Measurements from ENCODE around the gene PPARD. TPM values are rescaled to one million over a fixed set of nuclear protein-coding genes. Genes with fewer than 3 reads are reported as not detected.
A peak's percentile ranks its signal among the peaks of the same experiment; 100 is the strongest.

Gene PPARD
- polyA plus RNA-seq, 2 donors: 28.1 to 45.1 TPM

- Histone ChIP-seq H3K9me3 (ENCODE audit: control insufficient read depth in 2 of 2, insufficient read depth in 1 of 2, low read depth in 1 of 2, low read length in 1 of 2) (no peaks in the 10 kb centered on the region), H3K4me3 (ENCODE audit: low read depth in 1 of 2, low read length in 2 of 2) (no peak overlapping the region), H3K27ac (ENCODE audit: low read depth in 2 of 2, low read length in 1 of 2) (peak overlapping the region; percentile 48 to 63), H3K27me3 (ENCODE audit: control insufficient read depth in 1 of 2, insufficient read depth in 2 of 2, low read length in 2 of 2) (no peaks in the 10 kb centered on the region), H3K4me1 (ENCODE audit: control insufficient read depth in 2 of 2, insufficient read depth in 2 of 2, low read length in 1 of 2) (no peaks in the 10 kb centered on the region), H3K36me3 (ENCODE audit: control insufficient read depth in 2 of 2, insufficient read depth in 2 of 2, low read length in 1 of 2) (peaks cover 0 to 4% of the 10 kb centered on the region in 2 donors)
- WGBS, 2 donors: 64 to 70% methylated on average over 6 of the region's 6 CpGs
Observed at GRCh38 chr6:35311390-35312075, 30.8 kb upstream of the PPARD start.

- Histone ChIP-seq H3K36me3 (ENCODE audit: control insufficient read depth in 2 of 2, insufficient read depth in 2 of 2, low read length in 1 of 2) (peaks cover 0 to 4% of the 10 kb centered on the region in 2 donors), H3K9me3 (ENCODE audit: control insufficient read depth in 2 of 2, insufficient read depth in 1 of 2, low read depth in 1 of 2, low read length in 1 of 2) (no peaks in the 10 kb centered on the region), H3K27ac (ENCODE audit: low read depth in 2 of 2, low read length in 1 of 2) (peak overlapping the region in 1 of 2 donors; percentile 48), H3K27me3 (ENCODE audit: control insufficient read depth in 1 of 2, insufficient read depth in 2 of 2, low read length in 2 of 2) (no peaks in the 10 kb centered on the region), H3K4me3 (ENCODE audit: low read depth in 1 of 2, low read length in 2 of 2) (no peak overlapping the region), H3K4me1 (ENCODE audit: control insufficient read depth in 2 of 2, insufficient read depth in 2 of 2, low read length in 1 of 2) (no peaks in the 10 kb centered on the region)
- WGBS, 2 donors: 90 to 92% methylated on average over 19 of the region's 19 CpGs
Observed at GRCh38 chr6:35312076-35312800, 30.1 kb upstream of the PPARD start.

- Histone ChIP-seq H3K4me3 (ENCODE audit: low read depth in 1 of 2, low read length in 2 of 2) (no peak overlapping the region), H3K27ac (ENCODE audit: low read depth in 2 of 2, low read length in 1 of 2) (no peak overlapping the region), H3K36me3 (ENCODE audit: control insufficient read depth in 2 of 2, insufficient read depth in 2 of 2, low read length in 1 of 2) (peaks cover 0 to 4% of the 10 kb centered on the region in 2 donors), H3K27me3 (ENCODE audit: control insufficient read depth in 1 of 2, insufficient read depth in 2 of 2, low read length in 2 of 2) (no peaks in the 10 kb centered on the region), H3K4me1 (ENCODE audit: control insufficient read depth in 2 of 2, insufficient read depth in 2 of 2, low read length in 1 of 2) (peaks cover 0 to 4% of the 10 kb centered on the region in 2 donors), H3K9me3 (ENCODE audit: control insufficient read depth in 2 of 2, insufficient read depth in 1 of 2, low read depth in 1 of 2, low read length in 1 of 2) (no peaks in the 10 kb centered on the region)
- 46 to 49% methylated on average over 2 of the region's 2 CpGs for WGBS, 2 donors
Observed at GRCh38 chr6:35312807-35313206, 29.6 kb upstream of the PPARD start.

- Histone ChIP-seq H3K4me1 (ENCODE audit: control insufficient read depth in 2 of 2, insufficient read depth in 2 of 2, low read length in 1 of 2) (peaks cover 0 to 14% of the 10 kb centered on the region in 2 donors), H3K27me3 (ENCODE audit: control insufficient read depth in 1 of 2, insufficient read depth in 2 of 2, low read length in 2 of 2) (no peaks in the 10 kb centered on the region), H3K9me3 (ENCODE audit: control insufficient read depth in 2 of 2, insufficient read depth in 1 of 2, low read depth in 1 of 2, low read length in 1 of 2) (no peaks in the 10 kb centered on the region), H3K36me3 (ENCODE audit: control insufficient read depth in 2 of 2, insufficient read depth in 2 of 2, low read length in 1 of 2) (peaks cover 0 to 13% of the 10 kb centered on the region in 2 donors), H3K27ac (ENCODE audit: low read depth in 2 of 2, low read length in 1 of 2) (peak overlapping the region; percentile 21 to 81), H3K4me3 (ENCODE audit: low read depth in 1 of 2, low read length in 2 of 2) (peak overlapping the region; percentile 44 to 57)
- 46 to 47% methylated on average over 28 of the region's 28 CpGs for WGBS, 2 donors
Observed at GRCh38 chr6:35317483-35318195, 24.7 kb upstream of the PPARD start.

- Histone ChIP-seq H3K36me3 (ENCODE audit: control insufficient read depth in 2 of 2, insufficient read depth in 2 of 2, low read length in 1 of 2) (peaks cover 0 to 13% of the 10 kb centered on the region in 2 donors), H3K4me3 (ENCODE audit: low read depth in 1 of 2, low read length in 2 of 2) (peak overlapping the region; percentile 44 to 57), H3K9me3 (ENCODE audit: control insufficient read depth in 2 of 2, insufficient read depth in 1 of 2, low read depth in 1 of 2, low read length in 1 of 2) (no peaks in the 10 kb centered on the region), H3K4me1 (ENCODE audit: control insufficient read depth in 2 of 2, insufficient read depth in 2 of 2, low read length in 1 of 2) (peaks cover 0 to 14% of the 10 kb centered on the region in 2 donors), H3K27me3 (ENCODE audit: control insufficient read depth in 1 of 2, insufficient read depth in 2 of 2, low read length in 2 of 2) (no peaks in the 10 kb centered on the region), H3K27ac (ENCODE audit: low read depth in 2 of 2, low read length in 1 of 2) (peak overlapping the region; percentile 81 to 83)
- WGBS, 2 donors: 24 to 28% methylated on average over 53 to 55 of the region's 55 CpGs
Observed at GRCh38 chr6:35318196-35319171, 23.9 kb upstream of the PPARD start.

- 82 to 92% methylated on average over 20 of the region's 20 CpGs for WGBS, 2 donors
- peaks cover 0 to 14% of the 10 kb centered on the region in 2 donors for H3K4me1 ChIP-seq (ENCODE audit: control insufficient read depth in 2 of 2, insufficient read depth in 2 of 2, low read length in 1 of 2)
- H3K27ac ChIP-seq (ENCODE audit: low read depth in 2 of 2, low read length in 1 of 2): no peak overlapping the region
- H3K4me3 ChIP-seq (ENCODE audit: low read depth in 1 of 2, low read length in 2 of 2): no peak overlapping the region
- H3K9me3 ChIP-seq (ENCODE audit: control insufficient read depth in 2 of 2, insufficient read depth in 1 of 2, low read depth in 1 of 2, low read length in 1 of 2): no peaks in the 10 kb centered on the region
- H3K36me3 ChIP-seq (ENCODE audit: control insufficient read depth in 2 of 2, insufficient read depth in 2 of 2, low read length in 1 of 2): peaks cover 0 to 13% of the 10 kb centered on the region in 2 donors
- no peaks in the 10 kb centered on the region for H3K27me3 ChIP-seq (ENCODE audit: control insufficient read depth in 1 of 2, insufficient read depth in 2 of 2, low read length in 2 of 2)
Observed at GRCh38 chr6:35319346-35320030, 22.9 kb upstream of the PPARD start.

GRCh38 chr6:35320031-35320410 is 22.3 kb upstream of the PPARD start:
- peaks cover 0 to 13% of the 10 kb centered on the region in 2 donors for H3K36me3 ChIP-seq (ENCODE audit: control insufficient read depth in 2 of 2, insufficient read depth in 2 of 2, low read length in 1 of 2)
- no peaks in the 10 kb centered on the region for H3K27me3 ChIP-seq (ENCODE audit: control insufficient read depth in 1 of 2, insufficient read depth in 2 of 2, low read length in 2 of 2)
- no peak overlapping the region for H3K27ac ChIP-seq (ENCODE audit: low read depth in 2 of 2, low read length in 1 of 2)
- H3K4me3 ChIP-seq (ENCODE audit: low read depth in 1 of 2, low read length in 2 of 2): no peak overlapping the region
- WGBS, 2 donors: 83 to 88% methylated on average over 2 of the region's 2 CpGs
- H3K4me1 ChIP-seq (ENCODE audit: control insufficient read depth in 2 of 2, insufficient read depth in 2 of 2, low read length in 1 of 2): peaks cover 0 to 14% of the 10 kb centered on the region in 2 donors
- H3K9me3 ChIP-seq (ENCODE audit: control insufficient read depth in 2 of 2, insufficient read depth in 1 of 2, low read depth in 1 of 2, low read length in 1 of 2): no peaks in the 10 kb centered on the region

- H3K36me3 ChIP-seq (ENCODE audit: control insufficient read depth in 2 of 2, insufficient read depth in 2 of 2, low read length in 1 of 2): peaks cover 0 to 13% of the 10 kb centered on the region in 2 donors
- 94 to 99% methylated on average over 8 of the region's 8 CpGs for WGBS, 2 donors
Observed at GRCh38 chr6:35321091-35321490, 21.3 kb upstream of the PPARD start.

More at GRCh38 chr6:35321091-35321490, 21.3 kb upstream of the PPARD start:
- H3K27ac ChIP-seq (ENCODE audit: low read depth in 2 of 2, low read length in 1 of 2): no peak overlapping the region
- no peaks in the 10 kb centered on the region for H3K27me3 ChIP-seq (ENCODE audit: control insufficient read depth in 1 of 2, insufficient read depth in 2 of 2, low read length in 2 of 2)
- no peaks in the 10 kb centered on the region for H3K9me3 ChIP-seq (ENCODE audit: control insufficient read depth in 2 of 2, insufficient read depth in 1 of 2, low read depth in 1 of 2, low read length in 1 of 2)
- H3K4me3 ChIP-seq (ENCODE audit: low read depth in 1 of 2, low read length in 2 of 2): no peak overlapping the region
- peaks cover 0 to 14% of the 10 kb centered on the region in 2 donors for H3K4me1 ChIP-seq (ENCODE audit: control insufficient read depth in 2 of 2, insufficient read depth in 2 of 2, low read length in 1 of 2)
